Measurements from ENCODE around the gene PTPRG.

Gene PTPRG

DNA sequence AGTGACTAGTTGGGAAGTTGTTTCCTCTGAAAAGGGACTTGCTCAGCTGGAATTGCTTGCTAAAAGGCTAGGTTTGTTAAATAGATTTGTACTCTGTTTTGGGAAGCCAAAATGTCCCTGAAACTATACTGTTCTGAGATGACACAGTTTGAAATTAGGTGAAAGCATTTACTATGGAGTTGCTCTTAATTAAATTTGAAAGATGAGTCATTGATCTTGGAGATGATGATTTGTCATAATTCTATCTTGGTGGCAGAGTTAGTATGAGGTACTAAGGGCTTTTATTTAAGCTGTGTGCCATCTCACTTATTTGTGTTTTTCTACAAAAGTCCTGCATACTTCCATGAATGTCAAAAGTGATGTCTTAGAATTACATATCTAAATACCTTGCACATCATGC is 320.9 kb downstream of the PTPRG start:
- no peak for TF ChIP-seq POLR2AphosphoS5 (IDR thresholded peaks at IDR 0.05; ENCODE audit: low read depth, low read length)
- TF ChIP-seq, protein P1, sequence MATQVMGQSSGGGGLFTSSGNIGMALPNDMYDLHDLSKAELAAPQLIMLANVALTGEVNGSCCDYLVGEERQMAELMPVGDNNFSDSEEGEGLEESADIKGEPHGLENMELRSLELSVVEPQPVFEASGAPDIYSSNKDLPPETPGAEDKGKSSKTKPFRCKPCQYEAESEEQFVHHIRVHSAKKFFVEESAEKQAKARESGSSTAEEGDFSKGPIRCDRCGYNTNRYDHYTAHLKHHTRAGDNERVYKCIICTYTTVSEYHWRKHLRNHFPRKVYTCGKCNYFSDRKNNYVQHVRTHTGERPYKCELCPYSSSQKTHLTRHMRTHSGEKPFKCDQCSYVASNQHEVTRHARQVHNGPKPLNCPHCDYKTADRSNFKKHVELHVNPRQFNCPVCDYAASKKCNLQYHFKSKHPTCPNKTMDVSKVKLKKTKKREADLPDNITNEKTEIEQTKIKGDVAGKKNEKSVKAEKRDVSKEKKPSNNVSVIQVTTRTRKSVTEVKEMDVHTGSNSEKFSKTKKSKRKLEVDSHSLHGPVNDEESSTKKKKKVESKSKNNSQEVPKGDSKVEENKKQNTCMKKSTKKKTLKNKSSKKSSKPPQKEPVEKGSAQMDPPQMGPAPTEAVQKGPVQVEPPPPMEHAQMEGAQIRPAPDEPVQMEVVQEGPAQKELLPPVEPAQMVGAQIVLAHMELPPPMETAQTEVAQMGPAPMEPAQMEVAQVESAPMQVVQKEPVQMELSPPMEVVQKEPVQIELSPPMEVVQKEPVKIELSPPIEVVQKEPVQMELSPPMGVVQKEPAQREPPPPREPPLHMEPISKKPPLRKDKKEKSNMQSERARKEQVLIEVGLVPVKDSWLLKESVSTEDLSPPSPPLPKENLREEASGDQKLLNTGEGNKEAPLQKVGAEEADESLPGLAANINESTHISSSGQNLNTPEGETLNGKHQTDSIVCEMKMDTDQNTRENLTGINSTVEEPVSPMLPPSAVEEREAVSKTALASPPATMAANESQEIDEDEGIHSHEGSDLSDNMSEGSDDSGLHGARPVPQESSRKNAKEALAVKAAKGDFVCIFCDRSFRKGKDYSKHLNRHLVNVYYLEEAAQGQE (IDR thresholded peaks at IDR 0.05; ENCODE audit: insufficient read depth in 1 of 2, low read depth in 2 of 2, low read length in 2 of 2) = no peak
- TF ChIP-seq TAF1 (IDR thresholded peaks at IDR 0.05; ENCODE audit: borderline replicate concordance, insufficient read depth, low read length) = no peak
- no peak for TF ChIP-seq FOXP2 (optimal IDR thresholded peaks at IDR 0.05; ENCODE audit: borderline replicate concordance, extremely low read depth, extremely low read length, insufficient read depth)
- TF ChIP-seq SIN3A (IDR thresholded peaks at IDR 0.05; ENCODE audit: borderline replicate concordance, insufficient read depth, low read length) = no peak

DNA sequence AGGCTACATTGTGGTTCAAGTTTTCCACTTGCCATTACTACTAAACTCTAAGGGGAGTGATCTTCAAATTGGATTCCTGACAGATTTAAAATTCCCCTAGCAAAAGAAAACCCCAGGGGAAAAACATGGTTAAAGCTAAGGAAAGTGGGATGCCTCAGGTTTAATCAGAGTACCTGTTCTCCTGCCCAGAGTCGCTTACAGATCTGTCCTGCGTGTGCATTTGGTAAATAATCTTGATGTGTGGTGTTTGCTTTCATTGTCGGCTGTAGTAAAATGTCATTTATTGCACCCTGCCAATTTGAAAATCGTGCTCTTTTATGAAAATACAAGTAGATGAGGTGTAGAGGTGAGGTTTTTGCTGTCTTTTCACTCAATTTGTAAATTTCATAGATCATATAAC is 323.4 kb downstream of the PTPRG start:
- TF ChIP-seq TAF1 (IDR thresholded peaks at IDR 0.05; ENCODE audit: borderline replicate concordance, insufficient read depth, low read length) = no peak

DNA sequence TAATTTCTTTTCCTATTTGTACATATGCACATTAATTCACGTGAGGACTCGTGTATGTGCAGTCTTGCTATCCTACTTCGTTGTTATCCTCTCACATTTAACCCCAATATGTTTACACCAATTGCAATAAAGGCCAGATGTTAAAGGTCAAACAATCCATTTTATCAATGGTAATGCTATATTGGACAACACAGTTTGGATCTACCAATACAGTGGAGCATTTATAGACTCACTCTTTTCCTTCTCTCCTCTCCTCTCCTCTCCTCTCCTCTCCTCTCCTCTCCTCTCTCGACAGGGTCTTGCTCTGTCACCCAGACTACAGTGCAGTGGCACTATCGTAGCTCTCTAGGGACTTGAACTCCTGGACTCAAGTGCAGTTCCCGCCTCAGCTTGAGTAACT is 324.0 kb downstream of the PTPRG start:
- TF ChIP-seq SIN3A (IDR thresholded peaks at IDR 0.05; ENCODE audit: borderline replicate concordance, insufficient read depth, low read length) (no peak), FOXP2 (optimal IDR thresholded peaks at IDR 0.05; ENCODE audit: borderline replicate concordance, extremely low read depth, extremely low read length, insufficient read depth) (no peak), POLR2AphosphoS5 (IDR thresholded peaks at IDR 0.05; ENCODE audit: low read depth, low read length) (no peak), TAF1 (IDR thresholded peaks at IDR 0.05; ENCODE audit: borderline replicate concordance, insufficient read depth, low read length) (no peak)
- TF ChIP-seq, protein P1 (IDR thresholded peaks at IDR 0.05; ENCODE audit: insufficient read depth in 1 of 2, low read depth in 2 of 2, low read length in 2 of 2) = no peak

DNA sequence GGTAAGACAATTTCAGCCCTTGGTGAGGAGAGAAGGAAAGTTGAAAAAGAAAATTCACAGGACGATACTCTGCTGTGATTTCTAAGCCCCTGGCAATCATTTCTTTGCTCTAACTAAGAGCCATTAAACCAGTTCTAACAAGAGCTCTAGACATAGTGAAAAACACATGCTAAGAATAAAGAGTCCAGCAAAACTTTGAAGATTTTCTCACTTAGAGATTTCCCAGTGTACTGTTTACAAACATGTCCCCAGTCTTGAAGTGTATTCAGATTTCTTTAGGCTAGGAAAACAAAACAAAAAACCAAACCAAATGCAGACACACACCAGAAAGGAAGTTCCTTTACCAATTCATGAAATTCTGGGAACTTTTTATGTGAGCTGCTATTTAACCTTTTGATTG is 325.8 kb downstream of the PTPRG start:
- TF ChIP-seq POLR2AphosphoS5 (IDR thresholded peaks at IDR 0.05; ENCODE audit: low read depth, low read length) (no peak), TAF1 (IDR thresholded peaks at IDR 0.05; ENCODE audit: borderline replicate concordance, insufficient read depth, low read length) (no peak), SIN3A (IDR thresholded peaks at IDR 0.05; ENCODE audit: borderline replicate concordance, insufficient read depth, low read length) (no peak)

DNA sequence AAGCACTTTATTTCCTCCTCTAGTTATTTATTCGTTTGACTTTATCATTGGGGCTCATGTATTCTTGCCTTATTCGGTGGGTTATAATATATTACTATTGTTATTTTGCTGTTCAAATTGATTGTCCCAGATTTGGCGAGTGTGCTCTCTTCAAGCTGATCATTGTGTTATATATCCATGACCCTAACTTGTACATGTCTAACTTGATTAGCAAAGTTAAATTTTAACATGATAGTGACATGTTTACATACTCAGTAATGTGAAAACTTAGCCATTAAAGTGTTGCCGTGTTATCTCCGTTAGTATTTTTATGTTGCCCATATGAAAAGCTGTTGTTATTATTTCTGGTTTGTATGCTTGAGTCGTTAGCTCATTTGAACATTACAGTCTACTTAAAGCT is 327.9 kb downstream of the PTPRG start:
- TF ChIP-seq POLR2AphosphoS5 (IDR thresholded peaks at IDR 0.05; ENCODE audit: low read depth, low read length) = no peak
- no peak for TF ChIP-seq TAF1 (IDR thresholded peaks at IDR 0.05; ENCODE audit: borderline replicate concordance, insufficient read depth, low read length)
- TF ChIP-seq FOXP2 (optimal IDR thresholded peaks at IDR 0.05; ENCODE audit: borderline replicate concordance, extremely low read depth, extremely low read length, insufficient read depth) = no peak
- TF ChIP-seq, protein P1 (IDR thresholded peaks at IDR 0.05; ENCODE audit: insufficient read depth in 1 of 2, low read depth in 2 of 2, low read length in 2 of 2) = no peak
- TF ChIP-seq SIN3A (IDR thresholded peaks at IDR 0.05; ENCODE audit: borderline replicate concordance, insufficient read depth, low read length) = no peak

DNA sequence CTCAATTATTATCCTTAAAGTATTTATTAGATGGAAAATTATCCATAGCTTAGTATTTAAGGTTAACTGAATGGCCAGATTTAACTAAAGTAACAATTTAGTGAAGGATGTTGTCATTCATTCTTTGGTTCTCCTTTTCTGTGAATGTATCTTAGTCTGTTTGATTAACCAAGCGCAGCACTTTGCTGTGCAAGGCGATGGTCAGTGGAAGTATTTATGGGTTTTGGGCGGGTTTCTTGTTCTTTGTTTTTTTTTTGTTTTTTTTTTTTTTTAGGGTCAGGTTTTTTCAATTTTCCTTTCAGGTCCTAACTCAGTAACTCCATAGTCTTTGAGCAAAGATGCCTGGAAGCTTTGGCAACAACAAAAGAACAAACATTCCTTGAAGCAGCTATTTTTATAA is 328.8 kb downstream of the PTPRG start:
- TF ChIP-seq TAF1 (IDR thresholded peaks at IDR 0.05; ENCODE audit: borderline replicate concordance, insufficient read depth, low read length) (no peak), FOXP2 (optimal IDR thresholded peaks at IDR 0.05; ENCODE audit: borderline replicate concordance, extremely low read depth, extremely low read length, insufficient read depth) (no peak)

DNA sequence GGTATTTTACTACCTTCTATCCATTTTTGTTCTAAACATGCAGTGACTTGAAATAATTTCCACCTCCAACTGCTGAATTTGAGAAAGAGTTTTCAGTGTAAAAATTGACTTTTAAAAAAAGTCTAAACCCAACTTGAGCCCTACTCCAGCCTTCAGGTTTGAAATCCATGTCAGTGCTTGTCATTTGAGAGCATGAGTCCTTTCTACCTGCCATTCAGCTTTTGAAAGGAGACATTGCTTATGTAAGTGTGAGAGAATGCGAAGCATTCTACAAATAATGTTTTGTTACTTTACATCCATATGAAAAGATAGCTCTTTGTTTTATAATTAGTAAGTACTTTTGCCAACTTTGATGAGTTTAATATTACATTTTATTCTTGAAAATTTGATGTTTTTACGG is 329.2 kb downstream of the PTPRG start:
- TF ChIP-seq TAF1 (IDR thresholded peaks at IDR 0.05; ENCODE audit: borderline replicate concordance, insufficient read depth, low read length) (no peak), FOXP2 (optimal IDR thresholded peaks at IDR 0.05; ENCODE audit: borderline replicate concordance, extremely low read depth, extremely low read length, insufficient read depth) (no peak)

All from PFSK-1 (cell line).